GM12872 (cell line): ENCODE results near the gene TRPC4AP.

Experiments
- CTCF ChIP-seq: IDR thresholded peaks from 3 replicates; pipeline ENCODE4 v1.5.1; 2011; ENCODE audit warnings: low read depth, mild to moderate bottlenecking, low read length, moderate library complexity; ENCODE audit not compliant: insufficient read depth

The TRPC4AP gene

GRCh38 chr20:34970846-34971560 lies 121.6 kb downstream of the TRPC4AP start:
- no peak for TF ChIP-seq CTCF

- TF ChIP-seq CTCF = no peak
Measured at GRCh38 chr20:34970193-34970840, 122.3 kb downstream of the TRPC4AP start.

GRCh38 chr20:34968042-34968775 lies 124.4 kb downstream of the TRPC4AP start:
- TF ChIP-seq CTCF = no peak

- no peak for TF ChIP-seq CTCF
Measured at GRCh38 chr20:34967421-34967820, 125.2 kb downstream of the TRPC4AP start.

- TF ChIP-seq CTCF = no peak
Measured at GRCh38 chr20:34965051-34965450, 127.6 kb downstream of the TRPC4AP start.

- no peak for TF ChIP-seq CTCF
Measured at GRCh38 chr20:34964486-34964885, 128.1 kb downstream of the TRPC4AP start.

GRCh38 chr20:34956751-34957472 lies 135.7 kb downstream of the TRPC4AP start:
- TF ChIP-seq CTCF = no peak
